ENCODE measurements around the gene RBM38. TPM values are rescaled to one million over a fixed set of nuclear protein-coding genes. Genes with fewer than 3 reads are reported as not detected.

Gene RBM38
- total and polyA plus RNA-seq, 9 of the 15 experiments (the other 6 are each of a cell fraction or from before 2014, with no cell fraction given) = 0.28 to 82.4 (median 33.2) TPM

GRCh38 chr20:57409672-57410397 is 18.6 kb downstream of the RBM38 start (continued):
- TF ChIP-seq DMBX1 (CRISPR knock-in tag; IDR thresholded peaks at IDR 0.05; ENCODE audit: borderline replicate concordance) (peak; percentile 83), BRD4 (IDR thresholded peaks at IDR 0.05) (0 out of 2 replicates have a peak, but pooled peaks have one; percentile 33), ZNF780A (CRISPR knock-in tag; IDR thresholded peaks at IDR 0.05) (no peak), CBFA2T3 (IDR thresholded peaks at IDR 0.05) (peak; percentile 98), ZNF311 (CRISPR knock-in tag; IDR thresholded peaks at IDR 0.05) (0 out of 2 replicates have a peak, but pooled peaks have one; percentile 48), ESRRA (IDR thresholded peaks at IDR 0.05; ENCODE audit: borderline replicate concordance, low read depth) (peak; percentile 77), ZNF507 (tag; conservative IDR thresholded peaks at IDR 0.05) (no peak), BCL6 (CRISPR knock-in tag; IDR thresholded peaks at IDR 0.05) (no peak), STAG1 (CRISPR knock-in tag; IDR thresholded peaks at IDR 0.05; ENCODE audit: borderline replicate concordance) (no peak), HMG20B (CRISPR knock-in tag; IDR thresholded peaks at IDR 0.05) (no peak), RBM25 (IDR thresholded peaks at IDR 0.05; ENCODE audit: low read depth, low read length, severe bottlenecking) (peak; percentile 80), ELF2 (CRISPR knock-in tag; IDR thresholded peaks at IDR 0.05) (no peak), ZNF518B (CRISPR knock-in tag; IDR thresholded peaks at IDR 0.05) (no peak), CCNT2 (IDR thresholded peaks at IDR 0.05; ENCODE audit: borderline replicate concordance, extremely low read depth, insufficient read length, low read depth, low read length) (peak; percentile 98), GATA2 (CRISPR knock-in tag; IDR thresholded peaks at IDR 0.05) (peak; percentile 95), RFX1 (IDR thresholded peaks at IDR 0.05) (no peak), TCF7 (IDR thresholded peaks at IDR 0.05; ENCODE audit: borderline replicate concordance) (no peak), ELF4 (CRISPR knock-in tag; IDR thresholded peaks at IDR 0.05) (0 out of 2 replicates have a peak, but pooled peaks have one; percentile 26), POLR2AphosphoS2 (IDR thresholded peaks at IDR 0.05; ENCODE audit: low read length) (0 out of 2 replicates have a peak, but pooled peaks have one; percentile 70), BCOR (IDR thresholded peaks at IDR 0.05) (peak; percentile 92), FOXM1 (IDR thresholded peaks at IDR 0.05; ENCODE audit: low read depth) (peak; percentile 85), FOXM1 (CRISPR knock-in tag; IDR thresholded peaks at IDR 0.05; ENCODE audit: low read depth) (no peak), CSDE1 (IDR thresholded peaks at IDR 0.05) (no peak), PKNOX1 (IDR thresholded peaks at IDR 0.05) (peak; percentile 87)
- TF ChIP-seq, protein P1, sequence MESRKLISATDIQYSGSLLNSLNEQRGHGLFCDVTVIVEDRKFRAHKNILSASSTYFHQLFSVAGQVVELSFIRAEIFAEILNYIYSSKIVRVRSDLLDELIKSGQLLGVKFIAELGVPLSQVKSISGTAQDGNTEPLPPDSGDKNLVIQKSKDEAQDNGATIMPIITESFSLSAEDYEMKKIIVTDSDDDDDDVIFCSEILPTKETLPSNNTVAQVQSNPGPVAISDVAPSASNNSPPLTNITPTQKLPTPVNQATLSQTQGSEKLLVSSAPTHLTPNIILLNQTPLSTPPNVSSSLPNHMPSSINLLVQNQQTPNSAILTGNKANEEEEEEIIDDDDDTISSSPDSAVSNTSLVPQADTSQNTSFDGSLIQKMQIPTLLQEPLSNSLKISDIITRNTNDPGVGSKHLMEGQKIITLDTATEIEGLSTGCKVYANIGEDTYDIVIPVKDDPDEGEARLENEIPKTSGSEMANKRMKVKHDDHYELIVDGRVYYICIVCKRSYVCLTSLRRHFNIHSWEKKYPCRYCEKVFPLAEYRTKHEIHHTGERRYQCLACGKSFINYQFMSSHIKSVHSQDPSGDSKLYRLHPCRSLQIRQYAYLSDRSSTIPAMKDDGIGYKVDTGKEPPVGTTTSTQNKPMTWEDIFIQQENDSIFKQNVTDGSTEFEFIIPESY (CRISPR knock-in tag; IDR thresholded peaks at IDR 0.05) = peak; percentile 59
